T-helper 2 cell (primary cell): Measurements from ENCODE around the gene SUCLG2.

ENCODE experiments used
- DNase-seq, 5 experiments: peaks; one replicate each; pipeline versions ENCODE4 v3.0.0 to v3.0.0-alpha.2; 2012 to 2022

SUCLG2 gene

DNA sequence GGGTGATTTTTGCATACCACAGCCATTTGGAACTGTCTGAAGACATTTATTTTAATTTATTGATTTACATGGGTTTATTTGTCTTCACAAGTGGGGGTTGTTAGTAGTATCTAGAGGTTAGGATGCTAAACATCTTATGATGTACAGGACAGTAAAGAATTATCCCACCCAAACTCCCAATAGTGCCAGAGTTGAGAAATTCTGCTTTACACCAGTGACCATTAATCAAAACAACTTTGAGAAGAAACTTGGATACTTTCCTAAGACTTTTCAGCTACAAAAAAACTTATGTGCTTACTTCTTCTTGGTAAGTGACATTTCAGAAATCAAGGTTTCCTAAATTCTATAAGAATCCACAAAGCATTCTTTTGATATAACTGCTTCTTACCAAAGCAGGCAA, 156.7 kb downstream of the SUCLG2 start:
- DNase-seq, result no peak

DNA sequence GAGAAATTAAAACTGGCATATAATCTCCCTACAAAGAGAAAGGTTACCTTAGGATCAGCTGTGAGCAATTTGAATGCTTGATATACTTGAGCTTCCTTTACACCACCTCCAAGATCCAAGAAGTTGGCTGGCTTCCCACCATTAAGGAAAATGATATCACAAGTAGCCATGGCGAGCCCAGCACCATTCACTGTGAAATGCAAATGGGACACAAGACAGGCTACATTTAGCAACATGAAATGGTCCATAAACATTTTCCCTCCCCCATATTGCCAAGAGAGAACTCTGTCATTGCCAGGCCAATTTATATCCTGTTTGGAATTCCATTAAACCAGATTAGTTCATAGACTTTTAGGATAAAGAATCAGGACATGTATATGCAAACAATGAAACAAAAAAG, 158.7 kb downstream of the SUCLG2 start:
- DNase-seq, result no peak

DNA sequence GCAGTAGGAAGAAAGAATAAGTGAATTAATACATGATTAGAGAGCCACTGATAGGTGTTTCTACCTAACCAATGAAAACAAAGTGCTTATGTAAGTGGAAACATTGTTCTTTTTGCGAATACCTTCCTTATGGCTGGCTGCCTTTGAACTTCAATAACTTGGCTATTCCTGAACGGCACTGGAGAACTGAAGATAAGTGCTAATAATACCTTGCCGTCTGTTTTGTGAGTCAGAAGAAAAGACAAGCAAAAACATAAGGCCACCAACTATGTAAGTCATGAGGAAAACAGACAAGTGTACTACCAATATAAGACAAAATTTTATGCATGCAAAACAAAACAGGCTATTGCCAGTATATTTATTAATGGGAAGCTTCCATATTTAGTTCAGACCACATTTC, 160.6 kb downstream of the SUCLG2 start:
- no peak for DNase-seq

DNA sequence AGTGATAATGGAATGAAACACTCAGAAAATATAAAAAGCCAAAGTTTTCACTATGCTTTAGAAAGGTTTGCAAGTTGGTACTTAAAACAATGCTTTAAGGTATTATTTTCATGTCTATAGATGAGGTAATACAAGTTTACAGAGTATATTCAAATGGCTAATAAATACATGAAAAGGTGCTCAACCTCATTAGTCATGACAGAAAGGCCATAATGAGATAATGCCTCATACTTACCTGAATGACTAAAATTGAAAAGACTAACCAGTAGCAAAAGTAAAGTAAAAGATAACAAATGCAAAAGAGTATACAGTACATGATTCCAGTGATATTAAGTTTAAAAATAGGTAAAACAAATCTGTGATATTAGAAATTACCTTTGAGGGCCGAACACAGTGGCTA, 163.8 kb downstream of the SUCLG2 start:
- no peak for DNase-seq

DNA sequence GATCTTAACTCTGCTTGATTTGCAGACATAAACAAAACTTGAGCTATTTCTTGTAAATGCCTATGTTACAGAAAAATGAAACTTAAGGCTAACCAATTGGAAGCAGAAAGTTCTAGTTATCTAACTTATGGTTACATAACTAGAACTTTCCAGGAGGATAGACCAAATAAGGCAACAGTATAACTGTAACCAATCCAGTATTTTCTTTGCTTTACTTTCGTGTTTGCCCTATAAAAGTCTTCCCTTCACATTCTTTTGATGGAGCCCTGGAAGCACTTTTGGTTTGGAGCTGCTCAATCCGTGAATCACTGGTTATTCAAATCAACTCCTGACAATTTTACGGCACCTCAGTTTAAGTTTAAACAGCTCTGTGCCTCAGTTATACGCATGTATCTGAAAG, 164.6 kb downstream of the SUCLG2 start:
- no peak for DNase-seq

DNA sequence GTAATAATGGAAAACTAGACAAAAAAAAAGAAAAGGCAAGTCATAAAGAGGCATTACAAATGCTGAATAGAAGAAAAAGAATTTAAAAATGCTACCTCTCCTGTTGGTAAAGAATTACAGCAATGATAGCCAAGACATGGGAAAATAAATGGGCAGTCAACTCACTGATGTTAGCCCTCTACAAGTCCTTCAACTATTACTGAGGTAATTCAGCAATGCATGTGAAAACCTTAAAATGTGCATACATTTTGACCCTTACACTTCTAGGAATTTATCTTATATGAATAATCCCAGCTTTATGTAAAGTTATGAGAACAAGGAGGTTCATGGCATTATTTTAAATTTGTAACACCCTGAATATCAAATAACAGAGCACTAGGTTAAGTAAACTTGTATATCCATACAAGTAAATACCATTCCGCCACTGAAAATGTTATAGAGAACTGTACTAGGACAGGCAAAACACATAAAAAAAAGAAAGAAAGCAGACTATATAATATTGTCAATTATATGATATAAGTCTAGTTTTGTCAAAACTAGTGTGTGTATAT, 166.8 kb downstream of the SUCLG2 start:
- DNase-seq, result no peak

DNA sequence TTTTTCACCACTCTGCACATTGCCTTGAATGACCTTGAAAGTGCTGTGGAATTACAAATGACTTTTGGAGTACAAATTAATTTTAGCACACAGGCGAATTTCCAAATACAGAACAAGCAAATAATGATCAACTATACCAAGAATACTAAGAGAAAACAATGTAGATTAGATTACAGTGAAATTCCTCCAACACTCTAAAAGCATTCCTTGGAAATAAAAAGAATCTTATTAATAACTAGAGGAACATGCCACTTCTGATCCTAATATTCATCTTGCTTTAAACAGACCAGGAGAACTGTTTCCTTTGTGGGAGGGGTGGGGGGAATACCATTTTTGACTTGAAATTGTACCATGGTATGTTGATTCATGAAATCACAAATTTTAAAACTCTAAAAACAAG, 167.5 kb downstream of the SUCLG2 start:
- DNase-seq, result no peak

DNA sequence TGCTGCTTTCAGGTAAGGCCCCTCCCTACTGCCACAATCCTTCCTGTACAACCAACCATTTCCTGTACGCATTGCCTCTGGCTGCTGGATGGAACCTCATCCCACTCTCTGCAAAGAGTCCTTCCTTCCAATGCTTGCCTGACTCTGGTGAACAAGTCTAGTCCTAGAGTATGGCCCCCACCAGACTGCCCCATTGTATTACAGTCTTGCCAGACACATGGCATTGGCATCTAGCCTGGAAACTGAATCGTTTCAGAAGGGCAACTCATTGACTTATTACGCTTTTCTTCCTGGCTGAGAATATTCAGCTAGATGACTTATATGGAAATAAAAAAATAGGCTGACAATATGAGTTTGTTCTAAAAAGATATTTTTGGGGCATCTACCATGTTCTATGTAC, 170.3 kb downstream of the SUCLG2 start:
- DNase-seq, result no peak

DNA sequence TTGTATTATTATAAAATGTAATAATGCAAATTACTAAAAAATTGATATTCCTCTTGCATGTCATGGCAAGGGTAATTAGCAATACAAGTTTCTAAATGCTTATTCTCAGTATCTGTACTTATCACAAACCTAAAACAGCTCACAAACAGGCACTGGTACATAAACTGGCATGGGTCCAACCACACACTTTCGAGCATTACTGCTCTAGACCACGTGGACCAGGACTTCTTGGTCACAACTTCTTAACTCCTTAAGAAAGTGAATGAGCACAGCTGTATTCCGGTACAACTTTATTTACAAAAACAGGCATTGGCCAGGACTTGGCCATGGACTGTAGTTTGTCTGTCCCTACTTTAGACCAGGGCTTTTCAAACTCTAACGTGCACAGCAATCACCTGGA, 173.3 kb downstream of the SUCLG2 start:
- no peak for DNase-seq

DNA sequence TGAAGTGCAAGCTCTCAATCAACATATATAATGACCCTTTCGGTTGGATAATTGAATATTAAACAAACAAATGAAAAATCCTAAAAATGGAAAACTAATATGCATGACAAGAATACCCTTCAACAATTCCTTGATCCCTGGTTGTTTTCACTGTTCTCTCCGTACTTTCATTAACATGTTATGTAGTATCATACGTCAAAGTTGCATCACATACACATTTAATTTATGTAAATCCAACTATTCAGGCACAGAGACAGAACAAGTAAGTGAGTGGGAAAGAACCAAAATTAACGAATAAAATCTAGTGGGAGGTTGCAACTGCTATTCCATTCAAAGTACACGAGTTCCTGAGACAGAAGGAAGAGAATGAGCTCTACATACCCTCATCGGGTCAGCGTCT, 176.0 kb downstream of the SUCLG2 start:
- no peak for DNase-seq

DNA sequence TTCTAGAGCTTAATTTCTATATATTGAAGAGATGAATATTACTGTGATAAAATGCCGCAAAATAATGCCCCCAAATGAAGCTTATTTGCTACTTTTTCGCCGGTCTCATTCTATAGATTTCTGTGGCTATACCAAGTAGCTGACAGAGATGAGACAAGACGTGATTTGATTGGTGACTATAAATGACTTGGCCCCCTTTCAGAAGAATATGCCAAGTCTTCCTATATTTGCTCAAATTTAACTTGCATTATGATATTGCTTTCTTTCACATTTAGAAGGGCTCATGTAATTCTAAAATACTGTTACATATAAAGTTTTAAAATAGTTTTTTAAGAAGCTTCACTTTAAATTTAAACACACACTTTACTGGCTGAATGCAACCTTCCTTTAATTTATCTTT, 180.1 kb downstream of the SUCLG2 start:
- DNase-seq, result no peak

DNA sequence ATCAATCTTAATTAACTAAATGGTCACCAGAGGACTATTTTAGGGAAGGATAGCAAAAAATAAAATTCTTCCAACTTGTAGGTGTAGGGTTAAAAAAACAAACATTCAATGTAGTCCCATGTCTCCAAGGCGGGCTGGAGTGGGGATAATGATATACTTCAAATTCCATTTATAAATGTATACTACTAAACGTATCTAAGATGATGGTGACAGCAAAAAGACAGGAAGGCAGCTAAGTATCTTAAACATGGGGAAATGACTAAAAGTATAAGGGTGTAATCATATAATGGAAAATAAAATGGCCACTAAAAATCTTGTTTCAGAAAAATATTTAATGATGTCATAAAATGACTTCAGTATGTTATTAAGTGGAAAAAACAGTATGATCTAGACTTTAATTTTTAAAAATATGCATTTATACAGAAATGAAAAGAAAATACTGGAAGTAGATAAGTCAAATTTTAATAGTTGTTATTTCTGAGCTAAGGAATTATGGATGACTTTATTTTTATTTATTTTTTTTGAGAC, 181.7 kb downstream of the SUCLG2 start:
- DNase-seq, result no peak

DNA sequence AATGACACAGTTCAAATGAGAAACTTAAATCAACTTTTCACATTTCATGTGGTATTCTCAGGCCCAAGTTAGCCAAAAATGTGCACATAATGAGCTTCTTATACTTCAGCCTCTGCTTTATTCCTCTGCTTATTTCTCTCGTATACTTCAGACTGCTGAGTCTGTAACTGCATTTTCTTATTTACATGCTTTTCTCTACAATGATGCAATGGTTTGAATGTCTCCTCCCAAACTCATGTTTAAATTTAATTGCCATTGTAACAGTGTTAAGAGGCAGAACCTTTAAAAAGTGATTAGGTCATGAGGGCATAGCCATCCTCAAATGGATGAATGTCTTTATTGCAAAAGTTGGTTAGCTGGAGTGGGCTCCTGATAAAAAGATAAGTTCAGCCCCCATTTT, 184.2 kb downstream of the SUCLG2 start:
- no peak for DNase-seq

DNA sequence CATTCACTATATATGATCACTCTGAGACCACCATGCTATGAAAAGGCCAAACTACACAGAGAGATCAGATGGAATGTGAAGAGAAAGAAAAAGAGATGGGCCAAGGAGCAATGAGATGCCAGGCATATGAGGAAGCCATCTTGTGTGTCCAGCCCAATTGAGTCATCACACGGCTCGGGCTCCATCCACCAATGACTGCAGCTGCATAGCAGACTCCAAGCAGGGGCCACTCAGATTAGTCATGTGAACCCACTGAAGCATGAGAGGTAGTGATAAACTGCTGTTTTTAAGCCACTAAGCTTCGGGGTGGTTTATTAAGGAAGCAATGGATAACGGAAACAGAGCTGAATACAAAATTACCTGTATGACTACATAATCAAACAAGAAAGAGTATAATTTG, 185.9 kb downstream of the SUCLG2 start:
- no peak for DNase-seq

DNA sequence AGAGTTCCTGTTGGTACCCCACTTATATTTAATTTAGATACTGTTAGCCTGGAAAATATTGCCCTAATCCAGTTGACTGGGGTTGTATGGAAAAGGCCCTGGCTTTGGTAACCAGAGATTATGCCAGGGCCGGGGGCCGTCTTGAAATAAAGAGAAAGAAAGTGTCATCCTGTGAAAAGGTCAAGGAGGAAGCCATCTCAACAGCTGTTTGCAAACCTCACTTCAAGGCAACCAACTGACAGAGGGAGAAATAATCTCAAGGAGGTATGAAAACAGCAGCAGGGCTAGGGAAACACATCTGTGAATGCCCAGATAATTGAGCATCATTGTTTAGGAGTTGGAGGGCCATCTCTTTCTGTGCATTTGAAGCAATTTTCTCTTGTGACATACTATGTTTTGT, 190.8 kb downstream of the SUCLG2 start:
- DNase-seq, result no peak

DNA sequence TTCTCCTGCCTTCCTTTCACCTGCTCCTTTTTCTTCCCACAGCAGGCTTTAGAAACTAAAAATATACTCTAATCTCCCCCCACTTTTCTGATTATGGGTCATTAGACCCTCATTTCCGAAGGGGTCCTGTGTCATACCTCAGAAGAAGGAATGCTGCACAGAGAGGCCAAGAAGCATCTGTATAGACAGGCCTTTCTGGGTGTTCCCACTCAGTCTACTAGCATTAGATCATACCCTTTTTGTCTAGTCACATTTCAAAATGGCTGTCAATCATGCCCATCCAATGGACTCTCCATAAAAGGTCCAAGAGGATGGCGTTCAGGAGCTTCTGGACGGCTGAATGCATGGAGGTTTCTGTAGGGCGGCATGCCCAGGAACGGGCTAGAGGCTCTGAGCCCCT, 192.2 kb downstream of the SUCLG2 start:
- DNase-seq, result no peak

DNA sequence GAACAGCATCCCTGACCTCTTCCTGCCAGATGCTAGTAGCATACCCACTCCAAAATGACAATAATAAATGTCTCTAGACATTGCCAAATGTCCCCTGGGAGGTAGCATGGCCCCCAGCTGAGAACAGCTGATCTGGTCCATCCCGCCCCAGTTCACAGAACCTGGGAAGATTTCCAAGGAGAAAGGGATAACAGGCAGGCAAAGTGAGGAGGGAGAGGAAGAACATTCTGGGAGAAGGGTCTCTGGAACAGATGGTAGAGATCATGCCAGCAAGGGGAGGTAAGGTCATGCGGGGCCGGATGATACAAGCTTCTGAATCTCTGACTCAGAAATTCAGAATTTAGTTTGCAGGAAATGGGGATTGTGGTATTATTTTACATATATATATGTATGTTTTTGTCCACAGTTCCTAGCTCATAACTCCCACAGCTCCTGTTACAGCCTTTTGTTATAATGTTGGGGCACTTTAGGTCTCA, 192.7 kb downstream of the SUCLG2 start:
- DNase-seq, result no peak

DNA sequence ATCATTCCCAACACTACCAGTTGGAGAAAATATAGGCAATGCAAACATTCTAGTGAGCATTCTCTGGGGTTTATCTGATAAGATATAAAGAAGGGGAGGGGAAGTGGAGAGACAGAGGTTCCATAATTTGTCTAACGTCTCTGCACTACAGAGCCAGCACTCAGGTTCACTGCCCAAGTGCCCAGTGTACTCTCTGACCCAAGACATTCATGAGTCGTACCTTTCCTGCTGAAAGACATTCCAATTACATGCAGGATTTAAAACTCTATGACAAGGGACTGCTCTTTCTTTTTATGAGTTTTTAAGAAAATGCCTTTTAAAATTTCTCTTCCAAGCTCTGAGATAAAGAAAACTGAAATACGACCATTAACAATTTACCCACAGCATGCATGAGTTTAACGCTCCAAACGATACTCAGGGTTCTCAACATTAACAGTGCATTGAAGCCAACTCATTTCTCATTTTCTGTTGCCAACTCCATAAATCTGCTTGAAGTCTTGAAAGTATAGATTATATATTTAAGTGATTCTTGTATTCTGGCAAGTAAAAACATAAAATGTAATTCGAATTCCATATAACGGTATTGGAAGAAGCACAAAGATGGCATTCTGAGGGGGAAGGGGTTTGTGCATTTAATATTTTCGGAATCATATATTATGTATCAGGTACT, 193.4 kb downstream of the SUCLG2 start:
- DNase-seq, result no peak

DNA sequence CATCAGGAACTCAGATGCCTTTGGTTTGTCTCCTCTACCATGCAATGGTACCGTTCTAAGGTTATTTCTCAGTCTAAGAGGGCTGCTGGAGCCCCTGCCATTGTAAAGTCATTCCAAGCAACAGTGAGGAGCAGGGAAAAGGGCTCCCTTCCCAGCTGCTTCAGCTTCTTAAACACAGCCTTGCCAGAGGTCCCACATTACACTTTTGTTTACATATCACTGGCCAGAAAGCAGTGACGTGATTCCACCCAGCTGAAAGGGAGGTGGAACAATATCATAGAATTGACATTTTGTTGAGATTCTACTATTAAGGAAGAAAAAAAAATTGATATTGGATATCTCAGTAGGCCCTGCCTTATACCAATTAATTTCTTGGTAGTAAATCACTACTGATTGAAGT, 194.6 kb downstream of the SUCLG2 start:
- DNase-seq, result no peak

DNA sequence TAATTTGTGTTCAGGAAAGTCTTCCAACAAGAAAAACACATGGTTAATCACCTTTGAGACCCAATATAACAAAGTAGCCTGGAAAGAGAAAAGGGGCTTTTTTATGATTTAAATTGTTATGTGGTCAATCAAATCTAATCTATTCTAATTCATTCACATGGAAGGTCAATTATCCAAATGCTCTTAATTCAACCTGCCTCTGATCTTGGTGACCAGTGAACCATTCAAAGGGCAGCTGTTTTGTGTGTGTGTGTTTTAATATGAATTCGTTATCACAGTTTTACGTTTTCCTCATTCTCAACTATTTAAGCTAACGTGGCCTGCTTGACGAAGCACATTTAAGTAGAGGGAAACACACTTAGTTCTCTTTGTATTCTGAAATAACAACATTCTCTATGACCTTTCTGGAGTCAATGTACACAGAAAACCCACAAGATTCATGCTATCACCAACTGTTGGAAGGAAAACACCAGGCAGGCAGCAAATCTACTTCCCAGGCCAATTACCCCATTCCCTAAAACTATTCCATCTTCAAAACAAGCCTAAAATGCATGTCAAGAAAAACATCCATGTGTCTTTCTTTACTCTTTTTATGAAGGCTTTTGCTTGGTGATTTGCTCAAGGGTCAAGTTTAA, 195.4 kb downstream of the SUCLG2 start:
- no peak for DNase-seq

DNA sequence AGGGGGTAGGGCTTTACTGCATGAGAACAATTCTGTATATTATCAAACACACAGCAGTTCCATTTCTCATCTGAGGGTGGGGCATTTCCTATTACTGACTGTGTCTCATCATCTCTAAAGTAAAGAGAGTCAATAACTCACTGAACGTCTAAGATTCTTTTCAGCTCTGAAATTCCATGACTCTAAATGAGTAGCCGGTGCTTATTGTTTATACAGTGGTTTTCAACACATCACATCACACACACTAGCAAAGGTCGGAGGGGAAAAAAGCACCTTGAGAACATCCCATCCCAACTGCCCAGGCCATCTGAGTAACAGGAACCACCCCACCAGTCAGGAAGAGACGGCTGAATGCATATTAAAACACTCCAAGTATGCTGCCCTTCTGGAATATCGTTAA, 196.0 kb downstream of the SUCLG2 start:
- no peak for DNase-seq

DNA sequence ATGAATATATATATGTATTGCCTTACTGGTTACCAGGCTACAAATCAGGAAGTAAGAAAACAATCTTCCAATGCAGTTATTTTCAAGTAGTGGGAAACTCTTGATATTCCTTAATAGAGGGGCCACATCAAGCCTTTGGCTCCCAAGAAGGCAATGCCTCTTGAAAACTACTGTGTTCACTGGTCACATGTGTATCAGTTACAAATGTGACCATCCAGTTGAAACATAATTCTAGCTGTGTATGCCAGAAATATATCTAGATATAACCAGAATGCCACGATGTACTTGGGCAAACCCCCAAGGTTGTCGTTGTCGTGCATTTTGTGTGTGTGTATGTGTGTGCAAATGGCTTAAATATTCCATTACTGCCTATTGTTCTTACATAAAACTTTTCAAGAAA, 200.8 kb downstream of the SUCLG2 start:
- DNase-seq, result no peak

DNA sequence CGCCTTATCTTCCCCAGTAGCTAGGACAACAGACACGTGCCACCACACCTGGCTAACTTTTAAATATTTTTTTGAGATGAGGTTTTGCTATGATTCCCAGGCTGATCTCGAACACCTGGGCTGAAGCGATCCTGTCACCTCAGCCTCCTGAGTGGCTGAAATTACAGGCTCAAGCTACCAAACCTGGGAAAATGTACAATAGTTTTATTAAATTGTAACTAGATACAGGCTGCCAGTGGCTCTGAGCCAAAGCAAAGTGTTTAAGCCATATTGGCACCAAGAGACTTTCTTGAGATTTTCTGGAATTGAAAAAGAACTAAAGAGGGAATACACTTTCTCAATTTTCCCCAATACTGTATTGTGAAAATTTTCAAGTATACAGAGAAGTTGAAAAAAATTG, 204.3 kb downstream of the SUCLG2 start:
- no peak for DNase-seq

DNA sequence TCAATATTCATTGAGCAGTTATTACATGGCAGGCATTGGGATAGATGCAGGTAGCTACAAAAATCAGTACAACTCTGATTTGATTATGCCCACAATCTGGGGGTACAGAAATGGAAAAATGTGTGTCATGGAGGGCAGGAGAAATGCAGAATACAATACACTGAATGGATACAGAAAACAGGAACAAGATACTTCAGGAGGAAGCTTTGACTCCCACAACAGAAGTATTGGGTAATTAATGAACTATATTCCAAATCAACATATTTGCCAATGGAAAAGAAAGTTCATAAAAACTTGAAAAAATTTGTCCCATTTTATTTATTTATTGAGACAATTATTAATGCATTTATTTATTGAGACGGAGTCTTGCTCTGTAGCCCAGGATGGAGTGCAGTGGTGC, 207.0 kb downstream of the SUCLG2 start:
- DNase-seq, result no peak
